Jurkat, Clone E6-1 (cell line): Measurements from ENCODE around the gene SIRPA.

ENCODE experiments used
- DNase-seq: peaks from one replicate; pipeline ENCODE4 v3.0.0-alpha.2; 2011; ENCODE audit warnings: low read depth, low spot score
- H3K4me3 ChIP-seq: 2 replicates; pipeline ENCODE4 v1.5.1; 2011; ENCODE audit warnings: mild to moderate bottlenecking, low read length, control low read depth, moderate library complexity

SIRPA gene

DNA sequence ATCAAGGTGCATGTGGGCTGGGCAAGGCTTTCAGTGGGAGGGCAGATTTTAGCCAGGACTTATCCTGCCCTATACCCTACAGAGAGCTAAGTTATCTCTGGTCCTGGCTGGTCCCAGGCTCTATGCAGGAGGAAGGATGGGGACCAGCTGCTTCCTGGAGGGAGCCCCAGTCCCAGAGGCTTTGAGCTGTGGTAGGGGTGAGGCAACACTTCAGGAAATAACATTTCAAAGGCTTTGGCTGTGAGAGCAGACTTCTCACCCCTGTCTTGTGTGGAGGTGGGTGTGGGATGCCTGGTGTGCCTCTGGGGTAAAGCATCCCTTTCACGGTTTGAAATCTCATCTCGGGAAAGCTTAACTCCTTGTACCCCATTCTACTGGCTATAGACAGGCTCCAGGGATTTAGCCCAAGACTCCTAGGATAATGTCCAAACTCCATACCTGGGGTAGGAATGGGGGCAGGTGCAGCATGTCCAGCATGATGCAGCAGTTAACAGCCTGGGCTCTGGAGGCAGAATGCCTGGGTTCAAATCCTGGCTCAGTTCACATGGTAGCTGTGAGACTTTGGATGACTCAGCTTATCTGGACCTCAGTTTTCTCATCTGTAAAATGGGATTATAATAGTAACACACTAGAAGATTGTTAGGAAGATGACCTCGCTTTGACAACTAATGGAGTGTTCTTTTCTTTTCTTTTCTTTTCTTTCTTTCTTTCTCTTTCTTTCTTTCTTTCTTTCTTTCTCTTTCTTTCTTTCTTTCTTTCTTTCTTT is 27.5 kb upstream of the SIRPA start:
- no peak overlapping the region for H3K4me3 ChIP-seq
- no peak for DNase-seq

DNA sequence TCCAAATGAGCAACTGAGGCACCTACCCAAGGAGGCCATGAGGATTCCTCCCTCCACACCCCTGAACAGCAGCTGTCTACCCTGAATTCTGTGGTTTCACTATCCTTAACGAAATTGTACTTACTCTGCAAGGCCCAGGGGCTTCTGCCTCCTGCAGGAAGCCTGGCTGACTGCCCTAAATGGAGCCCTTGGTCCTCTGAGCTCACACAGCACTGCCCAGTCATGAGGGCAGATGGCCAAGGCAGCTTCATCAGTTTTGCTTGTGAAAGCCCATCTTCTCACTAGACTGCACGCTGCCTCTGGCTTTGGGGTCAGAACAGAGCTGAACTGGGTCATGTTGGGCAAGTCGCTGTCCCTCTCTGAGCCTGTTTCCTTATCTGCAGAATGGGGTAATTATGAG is 26.4 kb upstream of the SIRPA start:
- no peak for DNase-seq
- no peak overlapping the region for H3K4me3 ChIP-seq

DNA sequence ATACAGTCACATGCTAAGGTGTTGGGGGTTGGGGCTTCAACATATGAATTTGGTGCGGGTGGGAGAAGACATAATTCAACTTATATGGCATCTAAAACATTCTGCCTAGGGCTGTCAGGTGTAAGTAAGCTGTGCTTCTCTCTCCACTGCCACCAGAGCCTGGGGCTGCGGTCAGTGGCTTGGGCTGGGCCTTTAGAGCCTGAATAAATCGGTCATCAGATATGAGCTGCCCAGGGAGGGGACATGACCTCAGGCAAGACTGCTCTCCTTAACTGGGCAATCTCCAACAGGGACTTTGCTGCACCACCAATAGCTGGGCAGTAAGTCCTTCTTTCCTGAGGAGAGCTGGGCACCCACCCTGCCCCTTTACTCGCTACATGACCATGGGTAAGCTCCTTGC is 24.9 kb upstream of the SIRPA start:
- no peak overlapping the region for H3K4me3 ChIP-seq
- no peak for DNase-seq

DNA sequence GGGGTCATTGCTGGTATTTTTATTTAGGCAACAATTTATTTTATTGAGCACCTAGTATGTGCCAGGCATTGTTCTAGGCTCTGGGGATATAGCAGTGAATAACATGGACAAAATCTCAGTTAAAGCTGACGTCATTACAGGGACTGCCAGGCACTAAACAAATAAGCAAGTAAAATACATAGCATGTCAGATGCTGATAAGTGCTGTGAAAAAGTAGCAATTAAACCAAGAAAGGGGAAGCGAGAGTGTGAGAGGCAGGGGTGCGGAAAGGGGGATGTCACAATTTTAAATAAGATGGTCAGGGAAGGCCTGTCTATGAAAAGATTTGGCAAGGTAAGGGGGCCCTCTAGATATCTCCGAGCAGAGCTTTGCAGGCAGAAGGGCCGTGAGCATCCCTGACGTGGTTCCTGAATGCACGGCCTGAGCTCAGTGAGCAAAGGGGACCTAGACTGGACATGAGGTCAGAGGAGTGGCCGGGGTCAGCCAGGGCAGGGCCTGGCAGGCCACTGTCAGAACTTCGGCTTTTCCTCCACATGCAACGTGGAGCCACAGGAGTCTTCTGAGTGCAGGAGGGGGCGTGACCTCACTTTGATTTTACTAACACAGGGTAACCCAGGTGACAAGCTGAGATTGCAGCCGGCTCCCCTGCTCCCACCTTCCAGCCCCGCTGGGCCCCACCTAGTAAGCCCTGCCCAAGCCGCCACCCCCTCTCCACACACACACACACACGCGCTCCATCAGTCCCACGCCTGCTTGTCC is 24.2 kb upstream of the SIRPA start:
- H3K4me3 ChIP-seq, result no peak overlapping the region
- no peak for DNase-seq

DNA sequence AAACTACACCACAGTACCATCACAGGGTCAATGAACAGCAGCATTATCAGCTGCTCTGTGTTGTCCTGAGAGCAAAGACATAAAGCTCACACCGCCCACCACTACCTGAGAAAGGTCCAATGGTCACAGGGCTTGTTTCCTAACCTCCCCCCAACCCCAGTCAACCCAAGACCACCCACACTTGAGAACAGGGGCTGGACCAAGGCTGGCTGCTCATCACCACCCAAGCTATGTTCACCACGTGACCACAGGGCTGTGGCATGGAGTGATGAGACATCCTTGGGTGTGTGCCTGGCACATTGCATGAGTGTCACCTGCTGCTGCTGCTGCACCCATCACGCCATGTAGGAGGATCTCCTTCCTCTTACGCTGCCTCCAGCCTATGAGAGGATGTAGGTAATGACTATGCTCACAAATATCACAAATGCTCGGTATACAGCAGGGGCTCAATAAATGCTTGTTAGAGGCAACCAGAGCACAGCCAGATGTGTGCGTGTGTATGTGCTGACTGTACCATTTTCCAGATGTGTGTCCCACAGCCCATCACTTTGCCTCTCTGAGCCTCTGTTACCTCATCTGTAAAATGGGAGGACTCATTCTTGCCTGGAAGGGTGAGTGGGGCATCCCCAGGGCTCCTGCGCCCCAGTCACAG is 23.3 kb upstream of the SIRPA start:
- DNase-seq, result no peak
- H3K4me3 ChIP-seq, result no peak overlapping the region

DNA sequence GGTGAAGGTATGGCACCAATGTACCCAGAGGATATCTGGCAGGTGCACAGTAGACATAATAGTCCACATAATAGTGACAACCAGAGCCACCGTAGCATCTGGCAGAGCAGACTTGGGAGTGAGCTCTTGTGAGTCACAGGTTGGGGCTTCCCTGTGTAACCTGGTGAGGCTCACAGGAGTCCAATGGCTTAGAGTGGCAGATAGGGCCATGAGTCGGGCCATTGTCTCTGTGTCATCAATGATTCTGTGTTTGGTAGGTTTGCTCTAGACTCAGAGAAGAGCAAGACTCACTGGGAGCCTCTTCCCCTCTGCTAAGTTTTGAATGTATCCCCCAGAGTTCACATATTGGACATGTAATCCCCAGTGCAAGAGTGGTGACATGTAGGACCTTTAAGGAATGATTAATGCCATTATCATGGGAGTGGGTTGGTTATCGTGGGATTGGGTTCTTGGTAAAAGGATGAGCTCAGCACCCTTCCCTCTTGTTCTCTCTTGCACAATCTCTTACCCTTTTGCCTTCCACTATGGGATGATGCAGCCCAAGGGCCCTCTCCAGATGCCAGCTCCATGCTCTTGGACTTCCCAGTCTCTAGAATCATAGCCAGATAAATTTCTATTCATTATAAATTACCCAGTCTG is 22.6 kb upstream of the SIRPA start:
- H3K4me3 ChIP-seq, result no peak overlapping the region
- DNase-seq, result no peak

DNA sequence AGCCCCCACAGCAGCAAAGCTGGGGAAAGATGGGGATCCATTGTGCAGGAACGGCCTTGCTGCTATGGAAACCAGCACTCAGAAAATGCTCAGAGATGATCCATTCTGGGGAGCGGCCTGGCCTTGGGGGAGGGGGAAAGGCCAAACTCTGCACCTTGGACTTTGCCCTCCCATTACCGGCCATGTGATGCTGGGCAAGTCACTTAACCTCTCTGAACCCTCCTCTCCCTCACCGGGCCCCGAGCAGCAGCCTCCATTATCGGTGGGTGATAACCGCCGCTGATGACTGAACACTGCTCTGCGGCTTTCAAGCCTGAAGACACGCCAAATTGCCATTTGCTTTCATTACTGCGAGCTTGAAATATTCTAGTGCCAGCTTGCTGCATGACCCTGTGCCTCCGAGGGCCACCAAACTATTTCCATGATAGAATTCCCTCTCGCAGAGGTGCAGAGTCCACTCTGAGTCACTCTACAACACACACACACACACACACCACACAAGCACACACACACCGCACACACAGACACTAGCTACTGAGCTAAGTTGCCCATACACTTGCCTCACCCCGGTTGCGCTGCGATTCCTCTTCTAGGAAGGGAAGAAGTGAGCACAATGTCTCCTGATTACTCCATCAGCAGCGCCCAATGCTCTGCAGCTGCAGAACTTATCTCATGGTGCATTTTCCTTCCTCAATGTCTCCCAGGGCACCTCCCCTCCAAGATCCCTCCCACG is 20.6 kb upstream of the SIRPA start:
- no peak overlapping the region for H3K4me3 ChIP-seq
- no peak for DNase-seq

DNA sequence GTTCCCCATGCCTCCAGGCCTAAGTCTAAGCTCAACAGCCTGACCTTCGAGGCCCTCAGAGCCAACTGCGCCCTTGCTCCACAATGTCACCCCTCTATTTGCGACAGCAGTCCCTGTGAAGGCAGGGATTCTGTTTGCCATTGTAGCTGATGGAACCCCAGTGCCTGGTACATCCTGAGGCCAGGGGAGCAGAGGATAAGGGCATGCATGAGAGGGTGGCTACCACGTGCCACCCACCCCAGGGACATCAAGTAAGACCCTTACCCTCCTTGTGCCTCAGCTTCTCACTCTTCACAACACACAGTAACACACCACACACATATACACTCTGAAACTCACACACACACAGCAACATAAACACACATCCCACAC is 20.0 kb upstream of the SIRPA start:
- no peak overlapping the region for H3K4me3 ChIP-seq
- DNase-seq, result no peak

DNA sequence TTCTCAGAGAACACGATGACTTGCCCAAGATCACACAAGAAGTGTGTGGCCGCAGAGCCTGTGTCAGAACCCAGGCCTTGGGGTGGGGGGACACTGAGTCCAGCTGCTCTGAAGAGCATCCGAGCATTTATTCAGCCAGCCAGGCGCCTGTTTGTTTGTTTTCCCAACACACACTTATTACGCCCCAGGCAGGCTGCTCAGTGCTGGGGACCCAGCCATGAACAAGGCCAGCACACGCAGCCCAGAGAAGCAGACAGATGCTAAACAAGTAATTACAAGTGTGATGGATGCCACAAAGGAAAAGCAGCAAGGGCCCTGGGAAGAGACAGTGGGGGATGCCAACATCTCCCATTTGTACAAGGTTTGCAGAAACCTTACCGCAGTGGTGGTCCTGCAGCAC is 19.4 kb upstream of the SIRPA start:
- no peak for DNase-seq
- H3K4me3 ChIP-seq, result no peak overlapping the region

DNA sequence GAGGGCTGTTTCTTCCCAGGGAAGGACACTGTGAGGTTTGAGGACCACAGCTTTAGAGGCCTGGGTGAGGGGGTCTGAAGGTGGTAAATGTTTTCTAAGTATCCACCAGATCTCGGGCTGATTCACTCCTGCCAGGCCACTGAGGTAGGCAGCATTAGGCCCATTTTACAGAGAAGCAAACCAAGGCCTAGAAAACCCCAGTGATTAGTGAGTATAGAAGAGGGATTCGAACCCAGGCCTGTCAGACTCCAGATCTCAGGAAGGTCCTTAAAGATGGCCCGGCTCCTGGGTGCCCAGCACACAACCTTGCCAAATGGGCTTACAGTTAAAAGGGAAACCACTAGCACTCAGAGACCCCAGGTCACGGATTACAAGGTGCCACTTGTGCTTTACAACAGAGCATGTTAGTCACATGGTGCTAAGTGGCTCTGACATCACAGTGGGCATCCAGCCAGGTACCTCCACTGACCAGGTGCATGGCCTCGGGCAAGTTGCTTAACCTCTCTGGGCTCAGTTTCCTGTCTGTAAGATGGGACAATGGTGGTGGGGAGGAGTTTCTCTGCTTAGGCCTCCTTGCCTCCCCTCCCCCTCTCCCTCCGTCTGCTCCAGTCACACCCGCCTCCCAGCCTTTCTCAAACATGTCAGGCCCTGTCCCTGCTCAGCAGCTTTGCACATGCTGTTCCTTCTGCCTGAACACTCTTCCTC is 18.8 kb upstream of the SIRPA start:
- H3K4me3 ChIP-seq, result no peak overlapping the region
- peak; percentile 15 for DNase-seq

DNA sequence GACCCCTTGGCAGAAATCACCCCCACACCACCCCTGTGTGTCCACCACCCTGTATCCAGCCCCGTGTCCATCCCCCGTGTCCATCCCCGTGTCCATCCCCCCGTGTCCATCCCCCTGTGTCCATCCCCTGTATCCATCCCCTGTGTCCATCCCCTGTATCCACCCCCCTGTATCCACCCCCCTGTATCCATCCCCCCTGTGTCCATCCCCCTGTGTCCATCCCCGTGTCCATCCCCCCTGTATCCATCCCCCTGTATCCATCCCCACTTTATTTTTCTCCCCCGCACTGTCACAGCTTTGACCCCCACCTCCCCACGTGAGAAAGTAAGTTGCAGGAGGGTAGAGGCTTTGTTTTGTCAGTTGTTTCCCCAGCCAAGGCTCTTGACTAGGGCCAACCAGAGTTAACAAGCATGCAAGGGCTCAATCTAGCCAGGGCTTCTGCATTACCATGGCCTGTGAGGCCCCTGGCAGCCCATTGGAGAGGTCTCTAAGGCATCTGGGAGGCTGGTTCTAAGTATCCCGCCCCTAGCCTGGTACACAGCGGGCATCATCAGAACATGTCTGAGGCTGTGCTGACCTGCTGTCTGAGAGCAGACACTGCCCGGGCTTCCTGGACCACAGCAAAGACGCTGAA is 18.1 kb upstream of the SIRPA start:
- H3K4me3 ChIP-seq, result no peak overlapping the region
- DNase-seq, result peak; percentile 30

DNA sequence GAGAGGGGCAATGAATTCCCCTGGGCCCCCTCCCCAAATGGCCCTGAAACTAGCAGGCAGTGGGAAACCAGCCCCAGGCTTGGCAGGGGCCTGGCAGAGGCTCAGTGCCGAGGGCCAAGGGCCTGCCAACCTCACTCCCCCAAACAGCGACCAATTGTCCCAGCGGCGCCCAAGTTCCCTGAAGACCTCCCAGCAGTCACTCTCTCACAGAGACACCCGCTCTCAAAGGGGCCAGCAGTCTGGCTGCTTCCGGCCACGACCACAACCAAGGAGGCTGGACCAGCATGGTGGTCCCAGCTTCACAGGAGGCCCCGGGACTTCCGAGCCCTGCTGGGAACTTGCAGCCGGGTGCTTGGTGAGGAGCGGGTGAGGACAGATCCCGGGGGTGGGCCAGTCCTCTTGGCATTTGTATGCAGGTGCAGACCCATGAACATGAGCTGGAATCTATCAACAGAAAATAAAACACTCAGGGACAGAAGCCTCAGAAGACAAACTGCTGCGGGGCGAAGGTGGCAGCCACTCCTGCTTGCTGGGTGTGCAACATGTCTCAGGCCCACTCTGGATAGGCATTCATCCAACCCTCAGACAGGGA is 17.5 kb upstream of the SIRPA start:
- DNase-seq, result no peak

DNA sequence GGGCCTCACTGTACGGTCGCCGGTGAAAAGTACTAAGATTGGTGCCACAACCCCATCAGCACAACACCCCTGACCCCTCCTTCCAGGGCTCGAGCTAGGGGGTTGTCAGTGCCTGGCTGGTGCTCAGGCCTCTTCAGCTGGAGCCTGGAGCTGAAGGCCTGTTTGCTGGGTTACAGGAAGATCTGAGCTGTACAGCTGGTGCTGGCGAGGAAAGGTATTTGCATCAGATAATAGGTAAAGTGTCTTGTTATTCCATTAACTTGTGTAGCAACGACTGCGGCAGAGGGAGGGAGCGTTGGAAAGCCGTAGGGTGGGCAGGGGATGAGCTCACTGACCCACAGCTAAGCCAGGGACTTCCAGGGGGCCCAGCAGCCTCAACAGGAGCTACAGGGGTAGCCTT is 15.8 kb upstream of the SIRPA start:
- H3K4me3 ChIP-seq, result no peak overlapping the region
- DNase-seq, result no peak

More for the DNA sequence above, 17.5 kb upstream of the SIRPA start:
- H3K4me3 ChIP-seq, result no peak overlapping the region

DNA sequence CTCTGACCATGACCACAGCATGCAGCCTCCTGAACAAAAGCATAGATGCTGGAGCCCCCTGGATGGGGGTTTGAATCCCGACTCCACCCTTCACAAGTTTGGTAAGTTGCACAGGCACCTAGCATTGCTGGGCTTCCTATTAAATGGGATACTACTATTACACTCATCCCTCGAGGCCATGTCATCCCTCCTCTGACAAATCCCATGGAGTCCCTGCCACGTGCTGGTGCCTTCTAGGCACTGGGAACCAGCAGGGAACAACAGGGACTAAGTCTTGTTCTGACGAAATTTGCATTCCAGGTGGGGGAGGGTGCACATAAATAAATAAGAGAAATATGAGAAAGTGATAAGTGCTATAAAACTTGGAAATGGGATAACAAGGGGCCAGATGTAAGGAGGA is 15.3 kb upstream of the SIRPA start:
- no peak for DNase-seq
- H3K4me3 ChIP-seq, result no peak overlapping the region

DNA sequence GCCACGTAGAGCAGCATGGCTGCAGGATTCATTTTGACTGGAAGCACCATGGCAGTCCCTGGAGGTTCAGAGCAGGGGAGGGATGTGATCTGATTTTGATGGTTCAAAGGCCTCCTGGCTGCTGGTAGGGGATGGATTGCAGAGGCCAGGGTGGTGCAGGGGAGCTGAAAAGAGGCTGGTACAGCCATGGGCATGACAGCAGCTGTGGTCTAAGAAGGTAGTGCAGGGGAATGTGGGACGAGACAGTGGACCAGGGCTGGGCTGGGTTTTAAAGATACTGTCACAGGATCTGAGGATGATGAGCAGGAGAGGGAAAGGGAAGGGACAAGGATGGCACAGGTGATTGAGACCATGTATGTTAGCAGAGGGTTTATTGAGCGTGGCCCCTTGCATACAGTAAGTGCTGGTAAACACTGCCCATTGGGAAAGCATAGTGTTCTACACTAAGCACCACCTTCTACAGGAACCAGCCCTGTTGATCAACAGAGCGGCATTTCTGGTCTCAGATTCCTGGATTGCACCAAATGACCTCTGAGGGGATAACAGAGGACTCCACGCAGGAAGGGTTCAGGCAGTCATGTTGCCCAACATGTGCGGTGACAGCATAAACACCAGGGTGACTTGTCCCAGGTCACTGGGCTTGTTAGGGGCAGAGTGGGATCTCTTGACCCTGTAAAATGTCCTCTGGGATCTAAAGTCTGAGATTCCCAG is 14.5 kb upstream of the SIRPA start:
- no peak overlapping the region for H3K4me3 ChIP-seq
- DNase-seq, result no peak

DNA sequence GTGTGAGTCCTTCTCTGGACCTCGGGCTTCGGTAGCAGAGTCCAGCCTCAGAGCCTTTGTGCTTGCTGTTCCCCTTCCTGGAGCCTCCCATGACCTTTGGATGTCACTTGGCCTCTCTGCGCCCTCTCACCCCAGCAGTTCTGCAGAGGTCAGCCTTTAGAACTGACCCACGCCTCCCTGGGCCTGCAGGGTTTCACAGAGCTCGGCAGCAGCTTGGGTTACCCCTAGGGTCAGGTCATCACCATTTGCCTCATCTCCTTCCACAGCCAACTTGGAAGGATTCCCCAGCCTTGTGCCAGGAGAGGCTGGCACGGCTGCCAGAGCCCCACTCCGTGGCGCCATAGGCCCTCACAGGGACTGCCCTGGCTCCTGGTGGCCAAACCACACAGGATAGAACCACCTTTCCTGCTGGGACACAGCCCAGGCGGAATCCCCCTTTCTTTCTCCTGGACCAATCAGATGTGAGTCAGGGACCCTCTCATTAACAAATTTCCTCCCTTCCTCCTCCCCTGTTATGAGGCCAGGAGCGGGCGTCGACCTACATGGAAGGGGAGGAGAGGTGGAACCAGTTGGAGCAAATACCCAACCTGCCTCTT is 13.9 kb upstream of the SIRPA start:
- no peak for DNase-seq
- H3K4me3 ChIP-seq, result no peak overlapping the region

DNA sequence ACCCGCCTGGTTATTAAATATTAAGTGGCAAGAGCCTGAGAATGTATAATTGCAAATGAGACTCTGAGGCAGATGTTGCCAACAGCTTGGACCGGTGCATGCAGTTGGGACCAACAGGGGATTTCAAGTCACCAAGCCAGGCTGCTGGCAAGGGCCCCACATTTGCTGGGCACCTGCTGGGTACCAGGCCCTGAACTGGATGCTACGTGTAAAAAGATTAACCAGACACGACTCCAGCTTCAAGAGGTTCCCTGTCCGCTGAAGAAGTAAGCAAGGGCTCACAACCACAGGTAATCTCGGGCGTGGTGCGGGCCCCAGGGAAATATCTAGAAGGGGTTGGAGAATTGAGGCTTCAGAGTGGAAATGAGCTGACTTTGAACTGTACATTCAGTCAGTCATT is 13.2 kb upstream of the SIRPA start:
- DNase-seq, result no peak
- no peak overlapping the region for H3K4me3 ChIP-seq
